Upper lobe of left lung (tissue), 4 donors: Measurements from ENCODE around the gene PPIP5K1.
A peak's percentile ranks its signal among the peaks of the same experiment; 100 is the strongest.

Experiments
- CTCF ChIP-seq, 6 experiments: fragments of 450-650 bp in 4 of 6; fragments of 200-600 bp in 2 of 6; sonication (generic) in 2 of 6; IDR thresholded peaks; one replicate each; pipeline ENCODE4 v1.5.1; 2016 to 2019; ENCODE audit warnings: antibody characterized with exemption in 6 of 6
- EP300 ChIP-seq, 4 donors: sonication (generic); formaldehyde crosslinking; IDR thresholded peaks; one replicate each; pipeline ENCODE4 v1.5.1; 2017; ENCODE audit warnings: antibody characterized with exemption in 4 of 4, control low read depth in 2 of 4
- POLR2A ChIP-seq, 4 donors: fragments of 450-650 bp; IDR thresholded peaks; one replicate each; pipeline ENCODE4 v1.5.1; 2016 to 2017; ENCODE audit warnings: antibody characterized with exemption in 4 of 4, mild to moderate bottlenecking in 2 of 4
- POLR2AphosphoS5 ChIP-seq, 2 donors: sonication (generic); formaldehyde crosslinking; IDR thresholded peaks; one replicate each; pipeline ENCODE4 v1.5.1; 2017; ENCODE audit warnings: antibody characterized with exemption in 2 of 2

- TF ChIP-seq CTCF (IDR thresholded peaks at IDR 0.05) = peak in 4 of 6 experiments; percentile 21 to 46 (median 26)
- TF ChIP-seq POLR2A (IDR thresholded peaks at IDR 0.05) = no peak
- no peak for TF ChIP-seq POLR2AphosphoS5 (IDR thresholded peaks at IDR 0.05)
- no peak for TF ChIP-seq EP300 (IDR thresholded peaks at IDR 0.05)
These were observed 75.6 kb downstream of the PPIP5K1 start for GRCh38 chr15:43514241-43515057.
